Gastrocnemius medialis (tissue), 4 donors: ENCODE results near the gene P2RY2. TPM values are rescaled to one million over a fixed set of nuclear protein-coding genes. Genes with fewer than 3 reads are reported as not detected.
A peak's percentile ranks its signal among the peaks of the same experiment; 100 is the strongest.

Experiments
- ATAC-seq, 2 donors: fragments of 150-250 bp; one replicate each; pipeline ENCODE4 v1.9.1; 2016
- DNase-seq, 2 donors: peaks; one replicate each; pipeline ENCODE4 v3.0.0-alpha.2; 2019
- H3K27ac ChIP-seq, 4 donors: fragments of 200-600 bp; sonication (generic); 1 replicate in 1 of 4; 2 replicates in 3 of 4; pipeline ENCODE4 v1.5.1; 2016 to 2018; ENCODE audit warnings: mild to moderate bottlenecking in 2 of 4, moderate library complexity in 1 of 4
- H3K27me3 ChIP-seq, 3 donors: fragments of 200-600 bp; sonication (generic) in 2 of 3; 1 replicate in 1 of 3; 2 replicates in 2 of 3; pipeline versions ENCODE4 v1.5.1 to v1.6.0; 2016 to 2019; ENCODE audit warnings: mild to moderate bottlenecking in 1 of 3, moderate library complexity in 1 of 3
- H3K36me3 ChIP-seq, 2 donors: fragments of 200-600 bp; sonication (generic) in 1 of 2; one replicate each; pipeline ENCODE4 v1.5.1; 2017 to 2018
- H3K4me1 ChIP-seq, 2 donors: fragments of 200-600 bp; sonication (generic) in 1 of 2; one replicate each; pipeline ENCODE4 v1.5.1; 2016 to 2017; ENCODE audit warnings: mild to moderate bottlenecking in 2 of 2
- H3K4me3 ChIP-seq, 4 donors: fragments of 200-600 bp; sonication (generic) in 3 of 4; 1 replicate in 1 of 4; 2 replicates in 3 of 4; pipeline ENCODE4 v1.5.1; 2016 to 2019; ENCODE audit warnings: mild to moderate bottlenecking in 2 of 4
- H3K9me3 ChIP-seq, 3 donors: fragments of 200-600 bp; sonication (generic) in 2 of 3; 1 replicate in 1 of 3; 2 replicates in 2 of 3; pipeline ENCODE4 v1.5.1; 2016 to 2019
- CTCF ChIP-seq, 5 experiments: fragments of 450-650 bp in 3 of 5; fragments of 200-600 bp in 2 of 5; sonication (generic) in 2 of 5; IDR thresholded peaks in 4 of 5; conservative IDR thresholded peaks in 1 of 5; 1 replicate in 4 of 5; 2 replicates in 1 of 5; pipeline ENCODE4 v1.5.1; 2016 to 2019; ENCODE audit warnings: antibody characterized with exemption in 5 of 5, mild to moderate bottlenecking in 3 of 5, moderate library complexity in 3 of 5
- POLR2A ChIP-seq, 2 donors: fragments of 450-650 bp; IDR thresholded peaks; one replicate each; pipeline ENCODE4 v1.6.1; 2017; ENCODE audit warnings: antibody characterized with exemption in 2 of 2, mild to moderate bottlenecking in 2 of 2, moderate library complexity in 2 of 2
- in situ Hi-C, 4 donors: fragments of 200-750 bp; cut with MboI; loops; one replicate each; pipeline versions ENCODE4 v1.15.0 to v1.8.0; 2017; ENCODE audit warnings: low sequenced_read_pairs in 4 of 4
- intact Hi-C: fragments of 100-400 bp; cut with DNase I; formaldehyde crosslinking; loops from one replicate; pipeline ENCODE4 v1.15.1; 2023; ENCODE audit warnings: low total_unique reads
- total RNA-seq, 4 donors: library from RNA; depleted of rRNA; stranded (reverse); fragments of >200 nt; gene quantifications; one replicate each; pipeline versions ENCODE4 v1.1.0 to v1.2.3, GENCODE V29; 2016

The P2RY2 gene
- total RNA-seq, 4 donors from 2014 or later, result 21.8 to 52.6 (median 44.5) TPM

- in situ Hi-C loops (no loop called here), intact Hi-C loops (no loop called here)
- Histone ChIP-seq H3K36me3 (no peaks in the 10 kb centered on the region), H3K27me3 (no peaks in the 10 kb centered on the region), H3K4me3 (no peak overlapping the region), H3K4me1 (peaks cover 4 to 23% of the 10 kb centered on the region in 2 donors), H3K27ac (no peak overlapping the region), H3K9me3 (no peaks in the 10 kb centered on the region)
- peak in 1 of 2 donors; percentile 6 for DNase-seq
- peak; percentile 14 to 30 for ATAC-seq
- TF ChIP-seq CTCF (IDR thresholded peaks at IDR 0.05 in 4 of 5, conservative IDR thresholded peaks at IDR 0.05 in 1 of 5) (no peak), POLR2A (IDR thresholded peaks at IDR 0.05) (no peak)
Observed at GRCh38 chr11:73200256-73200655, 17.8 kb upstream of the P2RY2 start.

GRCh38 chr11:73201249-73201648 lies 16.8 kb upstream of the P2RY2 start:
- Histone ChIP-seq H3K27me3 (no peaks in the 10 kb centered on the region), H3K27ac (no peak overlapping the region), H3K4me3 (no peak overlapping the region), H3K36me3 (no peaks in the 10 kb centered on the region), H3K4me1 (peaks cover 8 to 32% of the 10 kb centered on the region in 2 donors), H3K9me3 (no peaks in the 10 kb centered on the region)
- peak in 1 of 2 donors; percentile 20 for DNase-seq
- TF ChIP-seq CTCF (IDR thresholded peaks at IDR 0.05 in 4 of 5, conservative IDR thresholded peaks at IDR 0.05 in 1 of 5) (no peak), POLR2A (IDR thresholded peaks at IDR 0.05) (no peak)
- intact Hi-C loops (no loop called here), in situ Hi-C loops (no loop called here)
- no peak for ATAC-seq

DNA sequence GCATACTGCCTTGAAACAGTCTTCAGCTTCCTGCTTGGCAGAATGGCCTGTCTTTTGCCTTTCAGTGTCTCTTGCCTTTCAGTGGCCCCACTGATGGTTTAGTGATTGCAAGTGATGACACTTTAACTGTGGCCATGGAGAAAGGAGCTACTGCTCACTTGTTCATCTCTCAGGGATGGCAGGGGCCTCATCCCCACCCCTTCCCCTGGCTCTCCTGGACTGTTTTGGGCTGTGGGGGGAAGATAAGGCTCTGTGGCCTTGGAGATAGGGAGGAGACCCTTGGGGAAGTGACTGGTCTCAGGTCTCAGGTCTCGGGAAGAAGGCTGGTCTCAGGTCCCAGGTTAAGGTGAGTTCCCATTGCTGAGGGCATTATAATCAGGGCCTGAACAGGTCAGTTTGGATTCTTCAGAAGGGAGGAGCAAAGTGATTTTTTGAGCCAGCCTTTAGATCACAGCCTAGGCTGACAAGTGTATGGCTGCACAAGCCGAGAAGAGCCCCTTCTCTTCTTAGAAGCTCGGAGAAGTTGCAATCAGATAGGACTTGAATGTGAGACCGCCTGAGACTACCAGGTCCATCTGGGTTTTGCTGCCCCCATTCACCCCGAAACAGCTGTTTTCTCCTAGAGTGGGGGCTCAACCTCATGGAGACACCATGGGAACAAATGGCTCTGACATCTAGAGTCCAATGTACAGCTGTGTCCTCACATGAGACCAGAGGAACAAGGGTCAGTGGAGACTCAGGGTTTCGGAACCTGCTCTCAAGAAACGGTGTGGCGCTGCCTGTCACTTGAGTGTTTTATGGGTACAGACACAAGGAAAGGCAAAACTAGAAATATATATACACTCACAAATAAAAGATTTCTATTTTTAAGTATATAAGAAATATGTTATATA lies 15.9 kb upstream of the P2RY2 start:
- ATAC-seq, result no peak
- intact Hi-C loops, result no loop called here
- no peak overlapping the region for H3K27ac ChIP-seq

DNA sequence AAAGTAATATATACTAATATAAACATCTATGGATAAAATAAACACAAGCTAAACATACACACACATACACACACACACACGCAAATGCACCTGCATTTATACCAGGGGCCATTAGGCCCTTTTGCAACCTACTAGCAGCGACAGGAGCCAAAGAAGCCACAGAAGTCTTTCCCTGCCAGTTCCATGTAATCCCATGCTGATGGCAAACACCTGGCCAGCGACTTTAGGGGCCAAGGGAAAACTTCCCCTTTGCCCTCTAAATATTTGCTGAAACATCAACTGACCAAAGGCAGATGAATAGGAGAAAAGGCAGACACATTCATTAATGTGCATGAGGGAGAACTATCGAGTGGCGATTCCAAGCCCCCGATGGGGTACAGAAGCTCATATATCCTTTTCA lies 14.8 kb upstream of the P2RY2 start:
- TF ChIP-seq CTCF (IDR thresholded peaks at IDR 0.05 in 4 of 5, conservative IDR thresholded peaks at IDR 0.05 in 1 of 5), result no peak
- TF ChIP-seq POLR2A (IDR thresholded peaks at IDR 0.05), result no peak
- ATAC-seq (no peak), DNase-seq (peak in 1 of 2 donors; percentile 5)
- in situ Hi-C loops (no loop called here), intact Hi-C loops (no loop called here)
- no peak overlapping the region for H3K27ac ChIP-seq
- no peaks in the 10 kb centered on the region for H3K9me3 ChIP-seq
- peaks cover 8 to 31% of the 10 kb centered on the region in 2 donors for H3K4me1 ChIP-seq
- H3K27me3 ChIP-seq, result no peaks in the 10 kb centered on the region
- H3K36me3 ChIP-seq, result no peaks in the 10 kb centered on the region
- H3K4me3 ChIP-seq, result no peak overlapping the region

More for the DNA sequence above, 15.9 kb upstream of the P2RY2 start:
- H3K4me3 ChIP-seq, result no peak overlapping the region
- H3K27me3 ChIP-seq, result no peaks in the 10 kb centered on the region
- TF ChIP-seq POLR2A (IDR thresholded peaks at IDR 0.05), result no peak
- TF ChIP-seq CTCF (IDR thresholded peaks at IDR 0.05 in 4 of 5, conservative IDR thresholded peaks at IDR 0.05 in 1 of 5), result no peak
- peaks cover 8 to 32% of the 10 kb centered on the region in 2 donors for H3K4me1 ChIP-seq
- in situ Hi-C loops, result no loop called here
- DNase-seq, result peak in 1 of 2 donors; percentile 3
- no peaks in the 10 kb centered on the region for H3K9me3 ChIP-seq
- no peaks in the 10 kb centered on the region for H3K36me3 ChIP-seq
